K562 (cell line): ENCODE measurements around the gene MLKL. TPM values are rescaled to one million over a fixed set of nuclear protein-coding genes. Genes with fewer than 3 reads are reported as not detected.

Experiments
- ATAC-seq: fragments of 200-7000 bp; cut with Tn5 transposase; 3 replicates; pipeline ENCODE4 v1.9.1; 2020; ENCODE audit warnings: moderate library complexity
- BruUV-seq: library from RNA; stranded (reverse); fragments of 400-500 nt; replicated peaks from 2 replicates; lab custom pipeline; 2021; lab: Mats Ljungman, UMichigan
- CTCF ChIA-PET: fragments of 300-600 bp; formaldehyde crosslinking; extraction: SDS; loops from one replicate; lab custom pipeline; 2021; ENCODE audit warnings: low intra/inter-chr PET ratio; lab: Yijun Ruan, JAX
- POLR2A ChIA-PET: fragments of 300-600, 350-650 bp; sonication (Branson Sonifier 250); formaldehyde crosslinking; extraction: SDS; loops from one replicate; lab custom pipeline; 2021; ENCODE audit warnings: antibody characterized with exemption, inconsistent platforms; lab: Yijun Ruan, JAX
- DNase-seq, 4 experiments: peaks; one replicate each; pipeline versions ENCODE4 v3.0.0 to v3.0.0-alpha.2; 2011 to 2018; ENCODE audit warnings: low spot score in 3 of 4, mixed read lengths in 3 of 4; ENCODE audit errors: extremely low read depth in 1 of 4
- FAIRE-seq: peaks from 2 replicates; lab custom pipeline; 2011; peaks lifted over from hg19 to GRCh38; lab: Jason Lieb, UNC
- H2AFZ ChIP-seq: 2 replicates; pipeline ENCODE4 v1.6.0; 2011; ENCODE audit warnings: low read depth, low read length, control low read depth, inconsistent platforms
- H3K27ac ChIP-seq: fragments of 200-600 bp; 3 replicates; pipeline ENCODE4 v1.8.0; 2011; ENCODE audit warnings: low read depth, mild to moderate bottlenecking, control low read depth, inconsistent platforms, low read length, moderate library complexity, mixed read lengths; ENCODE audit errors: extremely low read depth
- H3K27me3 ChIP-seq, 2 experiments: fragments of 300-600 bp in 1 of 2; 2 replicates in 1 of 2; 3 replicates in 1 of 2; pipeline versions ENCODE4 v1.6.0 to v1.8.0; 2011; ENCODE audit warnings: inconsistent platforms in 2 of 2, low read length in 2 of 2, mild to moderate bottlenecking in 1 of 2, mixed read lengths in 1 of 2, moderate library complexity in 1 of 2; ENCODE audit not compliant: control insufficient read depth in 2 of 2, insufficient read depth in 2 of 2
- H3K36me3 ChIP-seq: fragments of 300-600 bp; 3 replicates; pipeline ENCODE4 v1.8.0; 2011; ENCODE audit warnings: mild to moderate bottlenecking, low read length, inconsistent platforms; ENCODE audit not compliant: control insufficient read depth, insufficient read depth
- H3K4me1 ChIP-seq, 2 experiments: fragments of 200-600 bp in 1 of 2; replicated peaks in 1 of 2; 2 replicates in 1 of 2; 3 replicates in 1 of 2; pipeline versions ENCODE4 v1.5.1 to v1.8.0; 2011; ENCODE audit warnings: inconsistent platforms in 2 of 2, low read length in 2 of 2, mild to moderate bottlenecking in 1 of 2, mixed read lengths in 1 of 2, moderate library complexity in 1 of 2; ENCODE audit not compliant: control insufficient read depth in 2 of 2, insufficient read depth in 2 of 2
- H3K4me2 ChIP-seq: 2 replicates; pipeline ENCODE4 v1.6.1; 2011; ENCODE audit warnings: low read length, control low read depth, inconsistent platforms, mixed read lengths; ENCODE audit not compliant: insufficient read depth
- H3K4me3 ChIP-seq: fragments of 200-600 bp; sonication (generic), shearing (Covaris generic); 2 replicates; pipeline ENCODE4 v1.5.1; 2016; ENCODE audit warnings: control low read depth, inconsistent platforms
- H3K79me2 ChIP-seq: fragments of 200-600 bp; 3 replicates; pipeline ENCODE4 v1.8.0; 2011; ENCODE audit warnings: low read length, inconsistent platforms; ENCODE audit not compliant: control insufficient read depth, insufficient read depth
- H3K9ac ChIP-seq, 2 experiments: 2 replicates each; pipeline versions ENCODE4 v1.6.0 to v1.6.1; 2011; ENCODE audit warnings: low read depth in 2 of 2, low read length in 2 of 2, control low read depth in 1 of 2, inconsistent platforms in 1 of 2, mild to moderate bottlenecking in 1 of 2, mixed read lengths in 1 of 2; ENCODE audit not compliant: insufficient read depth in 1 of 2
- H3K9me1 ChIP-seq: one replicate; pipeline ENCODE4 v1.6.0; 2011; ENCODE audit warnings: inconsistent platforms, mild to moderate bottlenecking, low read length, moderate library complexity; ENCODE audit not compliant: control insufficient read depth, insufficient read depth
- H3K9me3 ChIP-seq: replicated peaks from 2 replicates; pipeline ENCODE4 v1.5.1; 2011; ENCODE audit warnings: low read depth, low read length, inconsistent platforms; ENCODE audit not compliant: control insufficient read depth, insufficient read depth
- H4K20me1 ChIP-seq: replicated peaks from 2 replicates; pipeline ENCODE4 v1.6.1; 2011; ENCODE audit warnings: low read length, inconsistent platforms, mixed read lengths; ENCODE audit not compliant: control insufficient read depth, insufficient read depth
- FOXJ3 ChIP-seq: sonication (generic); formaldehyde crosslinking; IDR thresholded peaks from 2 replicates; pipeline ENCODE4 v1.4.0; 2020; ENCODE audit warnings: mild to moderate bottlenecking, missing genetic modification reagents
- HMG20B ChIP-seq: fragments of 250-450 bp; sonication (Bioruptor Pico); IDR thresholded peaks from 2 replicates; pipeline ENCODE4 v1.5.0; 2021; ENCODE audit warnings: mild to moderate bottlenecking
- HNRNPL ChIP-seq: fragments of 200-400 bp; formaldehyde crosslinking; IDR thresholded peaks from 2 replicates; pipeline ENCODE4 v1.6.1; 2017; ENCODE audit warnings: low read depth, mild to moderate bottlenecking, low read length
- MAZ ChIP-seq, 2 experiments: fragments of 450-650 bp in 1 of 2; sonication (generic) in 1 of 2; formaldehyde crosslinking; IDR thresholded peaks in 1 of 2; conservative IDR thresholded peaks in 1 of 2; 2 replicates each; pipeline versions ENCODE4 v1.4.0 to v1.5.0; 2020; ENCODE audit warnings: mild to moderate bottlenecking in 1 of 2, missing genetic modification reagents in 1 of 2
- NR1H2 ChIP-seq: sonication (generic); formaldehyde crosslinking; IDR thresholded peaks from 2 replicates; pipeline ENCODE4 v1.4.0; 2020; ENCODE audit warnings: mild to moderate bottlenecking, missing genetic modification reagents
- PATZ1 ChIP-seq: fragments of 250-450 bp; sonication (Bioruptor Pico); IDR thresholded peaks from 2 replicates; pipeline ENCODE4 v1.5.0; 2020; ENCODE audit warnings: mild to moderate bottlenecking, borderline replicate concordance
- PKNOX1 ChIP-seq: fragments of 450-650 bp; IDR thresholded peaks from 2 replicates; pipeline ENCODE4 v1.6.1; 2016
- POU5F1 ChIP-seq: fragments of 150-350 bp; IDR thresholded peaks from 2 replicates; pipeline ENCODE4 v1.6.1; 2014; ENCODE audit warnings: borderline replicate concordance, low read length, low read depth, mild to moderate bottlenecking; ENCODE audit not compliant: partially characterized antibody
- RBM34 ChIP-seq: fragments of 200-400 bp; formaldehyde crosslinking; IDR thresholded peaks from 2 replicates; pipeline ENCODE4 v1.6.1; 2018; ENCODE audit warnings: low read length, borderline replicate concordance; ENCODE audit not compliant: insufficient read depth
- RFX5 ChIP-seq: IDR thresholded peaks from 2 replicates; pipeline ENCODE4 v1.6.1; 2011; ENCODE audit warnings: low read depth, mild to moderate bottlenecking, improper control_type of control experiment, low read length
- SIN3B ChIP-seq: fragments of 450-650 bp; IDR thresholded peaks from 2 replicates; pipeline ENCODE4 v1.6.1; 2017; ENCODE audit warnings: low read depth, mild to moderate bottlenecking, moderate library complexity
- SRSF3 ChIP-seq: fragments of 200-400 bp; formaldehyde crosslinking; IDR thresholded peaks from 2 replicates; pipeline ENCODE4 v1.6.1; 2016; ENCODE audit warnings: mild to moderate bottlenecking, low read length, moderate library complexity; ENCODE audit not compliant: insufficient read depth
- TEAD2 ChIP-seq: fragments of 450-650 bp; IDR thresholded peaks from 2 replicates; pipeline ENCODE4 v1.6.1; 2016; ENCODE audit warnings: missing genetic modification characterization, control low read depth, missing compliant biosample characterization
- ZKSCAN3 ChIP-seq: fragments of 250-450 bp; sonication (Bioruptor Pico); IDR thresholded peaks from 2 replicates; pipeline ENCODE4 v1.4.0; 2020
- ZNF551 ChIP-seq: fragments of 250-450 bp; sonication (Bioruptor Pico); IDR thresholded peaks from 2 replicates; pipeline ENCODE4 v1.5.0; 2021; ENCODE audit warnings: mild to moderate bottlenecking, moderate library complexity
- ZNF655 ChIP-seq: fragments of 250-450 bp; sonication (Bioruptor Pico); IDR thresholded peaks from 2 replicates; pipeline ENCODE4 v1.5.0; 2021
- ZNF764 ChIP-seq: fragments of 250-450 bp; sonication (Bioruptor Pico); IDR thresholded peaks from 2 replicates; pipeline ENCODE4 v1.4.0; 2020; ENCODE audit warnings: low read depth, mild to moderate bottlenecking, moderate library complexity
- WGBS: fragments of 100-300 bp; shearing (Covaris generic); methylation state at CpG from one replicate; pipeline ENCODE4 v1.1.6; 2016; ENCODE audit warnings: low coverage, mixed read lengths; ENCODE audit not compliant: insufficient coverage; ENCODE audit errors: missing lambda C conversion rate; 5-methylcytosine and 5-hydroxymethylcytosine counted together
- in situ Hi-C: fragments of 300-500 bp; cut with MboI; formaldehyde crosslinking; loops from 4 replicates; pipeline ENCODE4 v1.15.0; 2018; ENCODE audit warnings: inconsistent platforms, mixed read lengths
- intact Hi-C: fragments of 100-400 bp; cut with micrococcal nuclease; formaldehyde crosslinking; loops from 2 replicates; pipeline ENCODE4 v1.14.2; 2022
- polyA plus RNA-seq, 8 experiments: library from polyadenylated mRNA; depleted of rRNA in 4 of 8; stranded (reverse) in 5 of 8; unstranded in 3 of 8; fragments of >200 nt; fragmentation: Nextera tagmentation in 2 of 8; fragmentation: Illumina TruSeq in 1 of 8; extraction: Ambion mirVana in 2 of 8; extraction: Trizol in 1 of 8; gene quantifications; 2 replicates each; pipeline versions ENCODE4 v1.2.1 to v1.2.3, GENCODE V29; 2011 to 2014; ENCODE audit warnings: inconsistent platforms in 1 of 8, missing spikeins in 1 of 8
- total RNA-seq, 7 experiments: library from RNA; depleted of rRNA in 6 of 7; stranded (reverse); fragments of >200 nt in 6 of 7; fragmentation: Illumina TruSeq in 2 of 7; extraction: Trizol in 2 of 7; gene quantifications; 2 replicates each; pipeline versions ENCODE4 v1.2.1 to v1.2.3, GENCODE V29; 2011 to 2021; ENCODE audit warnings: low replicate concordance in 1 of 7
- TF ChIP-seq, protein P1 (sequence below): sonication (generic); formaldehyde crosslinking; IDR thresholded peaks from 2 replicates; pipeline ENCODE4 v1.8.1; 2023; ENCODE audit warnings: mild to moderate bottlenecking, missing genetic modification reagents

Gene MLKL
- total and polyA plus RNA-seq, 9 of the 15 experiments (the other 6 are each of a cell fraction or from before 2014, with no cell fraction given): 1.6 to 6.1 (median 4.8) TPM

DNA sequence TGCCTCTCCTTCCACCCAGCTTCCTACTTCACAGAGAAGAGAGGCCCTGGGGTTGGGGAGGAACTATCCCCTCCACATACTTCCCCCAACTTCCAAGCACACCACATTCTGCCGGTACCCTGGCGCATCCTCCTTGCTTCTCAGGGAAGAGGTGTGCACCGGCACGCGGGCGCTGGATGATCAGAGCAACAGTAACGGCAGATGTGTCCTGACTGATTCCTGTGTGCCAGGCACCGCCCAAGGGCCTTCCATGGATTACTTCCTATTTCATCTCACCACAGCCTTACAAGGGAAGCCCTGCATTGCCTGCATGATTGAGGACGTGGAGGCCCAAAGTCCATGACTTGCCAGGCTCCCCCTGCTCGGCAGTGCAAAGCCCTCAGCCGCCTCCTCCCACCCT is 21.1 kb upstream of the MLKL start:
- H3K4me1 ChIP-seq: peaks cover 0 to 7% of the 10 kb centered on the region in 2 experiments; a peak in 3 of 5 replicates
- ATAC-seq: no peak
- in situ Hi-C loops: loop anchor here (25.0 kb wide), 1 partner anchor 416 kb away; the partner anchor contains the start of gene ZFP1
- H4K20me1 ChIP-seq: no peaks in the 10 kb centered on the region
- H3K9me3 ChIP-seq: peaks cover 1% of the 10 kb centered on the region
- H3K36me3 ChIP-seq: no peaks in the 10 kb centered on the region
- no peak overlapping the region for H3K27ac ChIP-seq
- H3K9me1 ChIP-seq: no peaks in the 10 kb centered on the region
- 0 out of 4 replicates have a peak overlapping the region, but pooled peaks of 1 of the 2 experiments have one; percentile 17 for H3K9ac ChIP-seq
- H2AFZ ChIP-seq: no peak overlapping the region
- POLR2A ChIA-PET: no interaction called here
- intact Hi-C loops: no loop called here
- 2% methylated on average over 11 of the region's 11 CpGs for WGBS
- CTCF ChIA-PET: no interaction called here
- H3K4me2 ChIP-seq: no peak overlapping the region
- no peak for DNase-seq
- H3K27me3 ChIP-seq: peaks cover 29 to 61% of the 10 kb centered on the region in 2 experiments; a peak in 4 of 5 replicates
- H3K4me3 ChIP-seq: no peak overlapping the region
- FAIRE-seq: no peak
- no TSS peak for BruUV-seq
- H3K79me2 ChIP-seq: no peaks in the 10 kb centered on the region
- no peak for TF ChIP-seq HMG20B
- TF ChIP-seq PKNOX1: no peak
- no peak for TF ChIP-seq ZNF655 (CRISPR knock-in tag)
- no peak for TF ChIP-seq POU5F1
- no peak for TF ChIP-seq SIN3B
- no peak for TF ChIP-seq PATZ1 (CRISPR knock-in tag)
- TF ChIP-seq RBM34: no peak
- TF ChIP-seq NR1H2 (CRISPR knock-in tag): no peak
- TF ChIP-seq, protein P1, sequence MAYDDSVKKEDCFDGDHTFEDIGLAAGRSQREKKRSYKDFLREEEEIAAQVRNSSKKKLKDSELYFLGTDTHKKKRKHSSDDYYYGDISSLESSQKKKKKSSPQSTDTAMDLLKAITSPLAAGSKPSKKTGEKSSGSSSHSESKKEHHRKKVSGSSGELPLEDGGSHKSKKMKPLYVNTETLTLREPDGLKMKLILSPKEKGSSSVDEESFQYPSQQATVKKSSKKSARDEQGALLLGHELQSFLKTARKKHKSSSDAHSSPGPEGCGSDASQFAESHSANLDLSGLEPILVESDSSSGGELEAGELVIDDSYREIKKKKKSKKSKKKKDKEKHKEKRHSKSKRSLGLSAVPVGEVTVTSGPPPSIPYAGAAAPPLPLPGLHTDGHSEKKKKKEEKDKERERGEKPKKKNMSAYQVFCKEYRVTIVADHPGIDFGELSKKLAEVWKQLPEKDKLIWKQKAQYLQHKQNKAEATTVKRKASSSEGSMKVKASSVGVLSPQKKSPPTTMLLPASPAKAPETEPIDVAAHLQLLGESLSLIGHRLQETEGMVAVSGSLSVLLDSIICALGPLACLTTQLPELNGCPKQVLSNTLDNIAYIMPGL (CRISPR knock-in tag): no peak
- TF ChIP-seq SRSF3: no peak
- no peak for TF ChIP-seq ZNF551 (CRISPR knock-in tag)
- TF ChIP-seq ZNF764 (CRISPR knock-in tag): no peak
- no peak for TF ChIP-seq ZKSCAN3 (CRISPR knock-in tag)
- TF ChIP-seq RFX5: no peak
- TF ChIP-seq MAZ (CRISPR knock-in tag; conservative IDR thresholded peaks at IDR 0.05 in 1 of 2, IDR thresholded peaks at IDR 0.05 in 1 of 2): no peak
- no peak for TF ChIP-seq FOXJ3 (CRISPR knock-in tag)
- TF ChIP-seq TEAD2 (tag): no peak
- no peak for TF ChIP-seq HNRNPL
